ENCODE results near the gene ADH1B.

The ADH1B gene

GRCh38 chr4:99317354-99317753 lies 3.8 kb downstream of the ADH1B start:
- DNase-seq (no peak), ATAC-seq (ENCODE audit: insufficient read depth, low read depth) (no peak)
- no peak overlapping the region for H3K27ac ChIP-seq (ENCODE audit: low read length)
- no peak overlapping the region for H2AFZ ChIP-seq (ENCODE audit: low read depth, low read length)
- TF ChIP-seq EZH2 (IDR thresholded peaks at IDR 0.05; ENCODE audit: borderline replicate concordance, low read depth, low read length, severe bottlenecking) = no peak
- TF ChIP-seq CTCF (IDR thresholded peaks at IDR 0.05; ENCODE audit: borderline replicate concordance, extremely low read depth, low read length, poor library complexity, severe bottlenecking) = no peak
- H3K9me3 ChIP-seq (ENCODE audit: insufficient read depth, low read length, severe bottlenecking) = no peaks in the 10 kb centered on the region
- H3K79me2 ChIP-seq (ENCODE audit: insufficient read depth, low read length) = no peaks in the 10 kb centered on the region
- H3K4me1 ChIP-seq (ENCODE audit: insufficient read depth, low read length) = no peaks in the 10 kb centered on the region
- no peaks in the 10 kb centered on the region for H3K36me3 ChIP-seq (ENCODE audit: insufficient read depth, low read length)
- H3K4me2 ChIP-seq (ENCODE audit: insufficient read depth, low read length) = no peak overlapping the region
- no peaks in the 10 kb centered on the region for H4K20me1 ChIP-seq (ENCODE audit: insufficient read depth, low read length)
- no peak overlapping the region for H3K9ac ChIP-seq (ENCODE audit: low read depth, low read length)
- no peak overlapping the region for H3K4me3 ChIP-seq (ENCODE audit: low read depth in 1 of 2, low read length in 2 of 2)
- H3K27me3 ChIP-seq (ENCODE audit: insufficient read depth, low read length, poor library complexity) = no peaks in the 10 kb centered on the region

GRCh38 chr4:99315839-99316238 lies 5.4 kb downstream of the ADH1B start:
- Histone ChIP-seq H3K9ac (ENCODE audit: low read depth, low read length) (no peak overlapping the region), H3K79me2 (ENCODE audit: insufficient read depth, low read length) (no peaks in the 10 kb centered on the region), H3K4me2 (ENCODE audit: insufficient read depth, low read length) (no peak overlapping the region), H3K27ac (ENCODE audit: low read length) (no peak overlapping the region), H4K20me1 (ENCODE audit: insufficient read depth, low read length) (no peaks in the 10 kb centered on the region), H2AFZ (ENCODE audit: low read depth, low read length) (no peak overlapping the region), H3K9me3 (ENCODE audit: insufficient read depth, low read length, severe bottlenecking) (no peaks in the 10 kb centered on the region), H3K27me3 (ENCODE audit: insufficient read depth, low read length, poor library complexity) (no peaks in the 10 kb centered on the region), H3K4me3 (ENCODE audit: low read depth in 1 of 2, low read length in 2 of 2) (no peak overlapping the region), H3K4me1 (ENCODE audit: insufficient read depth, low read length) (no peaks in the 10 kb centered on the region), H3K36me3 (ENCODE audit: insufficient read depth, low read length) (no peaks in the 10 kb centered on the region)
- TF ChIP-seq CTCF (IDR thresholded peaks at IDR 0.05; ENCODE audit: borderline replicate concordance, extremely low read depth, low read length, poor library complexity, severe bottlenecking) (no peak), EZH2 (IDR thresholded peaks at IDR 0.05; ENCODE audit: borderline replicate concordance, low read depth, low read length, severe bottlenecking) (no peak)
- ATAC-seq (ENCODE audit: insufficient read depth, low read depth) (no peak), DNase-seq (no peak)

- TF ChIP-seq EZH2 (IDR thresholded peaks at IDR 0.05; ENCODE audit: borderline replicate concordance, low read depth, low read length, severe bottlenecking) = no peak
- no peak for TF ChIP-seq CTCF (IDR thresholded peaks at IDR 0.05; ENCODE audit: borderline replicate concordance, extremely low read depth, low read length, poor library complexity, severe bottlenecking)
- Histone ChIP-seq H3K4me2 (ENCODE audit: insufficient read depth, low read length) (no peak overlapping the region), H3K4me1 (ENCODE audit: insufficient read depth, low read length) (no peaks in the 10 kb centered on the region), H3K27ac (ENCODE audit: low read length) (no peak overlapping the region), H3K79me2 (ENCODE audit: insufficient read depth, low read length) (no peaks in the 10 kb centered on the region), H4K20me1 (ENCODE audit: insufficient read depth, low read length) (no peaks in the 10 kb centered on the region), H3K36me3 (ENCODE audit: insufficient read depth, low read length) (no peaks in the 10 kb centered on the region), H3K9ac (ENCODE audit: low read depth, low read length) (no peak overlapping the region), H3K27me3 (ENCODE audit: insufficient read depth, low read length, poor library complexity) (no peaks in the 10 kb centered on the region), H3K4me3 (ENCODE audit: low read depth in 1 of 2, low read length in 2 of 2) (no peak overlapping the region), H2AFZ (ENCODE audit: low read depth, low read length) (no peak overlapping the region), H3K9me3 (ENCODE audit: insufficient read depth, low read length, severe bottlenecking) (no peaks in the 10 kb centered on the region)
- ATAC-seq (ENCODE audit: insufficient read depth, low read depth) = no peak
- DNase-seq = no peak
Measured at GRCh38 chr4:99314211-99314610, 7.0 kb downstream of the ADH1B start.

- ATAC-seq (ENCODE audit: insufficient read depth, low read depth) (no peak), DNase-seq (no peak)
- Histone ChIP-seq H3K9ac (ENCODE audit: low read depth, low read length) (no peak overlapping the region), H2AFZ (ENCODE audit: low read depth, low read length) (no peak overlapping the region), H3K27me3 (ENCODE audit: insufficient read depth, low read length, poor library complexity) (no peaks in the 10 kb centered on the region), H3K36me3 (ENCODE audit: insufficient read depth, low read length) (no peaks in the 10 kb centered on the region), H4K20me1 (ENCODE audit: insufficient read depth, low read length) (no peaks in the 10 kb centered on the region), H3K4me1 (ENCODE audit: insufficient read depth, low read length) (no peaks in the 10 kb centered on the region), H3K9me3 (ENCODE audit: insufficient read depth, low read length, severe bottlenecking) (no peaks in the 10 kb centered on the region), H3K27ac (ENCODE audit: low read length) (no peak overlapping the region), H3K4me3 (ENCODE audit: low read depth in 1 of 2, low read length in 2 of 2) (no peak overlapping the region), H3K4me2 (ENCODE audit: insufficient read depth, low read length) (no peak overlapping the region), H3K79me2 (ENCODE audit: insufficient read depth, low read length) (no peaks in the 10 kb centered on the region)
- no peak for TF ChIP-seq CTCF (IDR thresholded peaks at IDR 0.05; ENCODE audit: borderline replicate concordance, extremely low read depth, low read length, poor library complexity, severe bottlenecking)
- TF ChIP-seq EZH2 (IDR thresholded peaks at IDR 0.05; ENCODE audit: borderline replicate concordance, low read depth, low read length, severe bottlenecking) = no peak
Measured at GRCh38 chr4:99310389-99310788, 10.8 kb downstream of the ADH1B start.
